Activated CD8-positive, alpha-beta memory T cell treated with anti-CD3 and anti-CD28 coated beads for 4 hours (primary cell): ENCODE data around the gene THBD.

Experiments
- DNase-seq, 2 donors: peaks; one replicate each; pipeline ENCODE4 v3.0.0-alpha.2; 2020; ENCODE audit warnings: low read depth in 2 of 2

THBD gene

GRCh38 chr20:23011008-23011721, 38.3 kb downstream of the THBD start:
- DNase-seq: no peak

GRCh38 chr20:23010096-23010495, 39.4 kb downstream of the THBD start:
- no peak for DNase-seq

- DNase-seq: no peak
These were observed 39.8 kb downstream of the THBD start for GRCh38 chr20:23009636-23010035.

GRCh38 chr20:23008667-23009066, 40.8 kb downstream of the THBD start:
- DNase-seq: no peak

DNA sequence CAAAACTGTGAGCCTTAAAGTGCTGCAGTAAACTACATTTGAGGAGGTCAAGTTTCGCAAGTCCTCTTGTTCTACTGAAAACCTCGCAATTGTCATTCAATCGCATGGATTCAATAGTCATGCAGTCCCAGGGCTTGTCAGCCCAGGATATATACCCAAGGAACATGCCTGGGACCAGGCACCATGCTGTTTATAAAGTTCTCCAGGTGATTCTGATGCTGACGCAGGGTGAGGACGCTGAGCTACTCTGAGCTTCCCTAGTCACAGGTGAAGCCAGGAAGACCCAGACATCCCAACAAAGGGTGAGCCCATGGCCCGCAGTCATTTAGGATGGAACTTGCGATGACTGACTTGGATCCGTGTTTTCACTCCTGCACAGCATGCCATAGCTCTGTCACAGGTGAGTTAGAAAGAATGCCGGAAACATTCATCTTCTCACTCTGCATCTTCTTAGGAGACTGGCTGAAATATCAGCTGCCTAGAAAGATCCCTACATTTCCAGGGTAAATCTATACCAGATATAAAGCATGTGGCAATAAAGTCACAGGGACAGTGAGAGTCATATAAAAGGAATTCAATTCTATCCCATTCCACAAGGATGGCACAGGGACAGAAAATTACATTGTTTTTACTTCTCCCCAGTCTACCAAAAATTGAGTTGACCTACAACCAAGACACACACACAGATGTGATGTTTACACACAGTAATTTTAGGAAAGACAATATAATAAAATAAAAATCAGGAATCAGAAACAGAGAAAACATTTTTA, 41.4 kb downstream of the THBD start:
- no peak for DNase-seq

- DNase-seq: no peak
These were observed 42.0 kb downstream of the THBD start for GRCh38 chr20:23007462-23007861.

GRCh38 chr20:23005776-23006175, 43.7 kb downstream of the THBD start:
- no peak for DNase-seq

- no peak for DNase-seq
These were observed 45.5 kb downstream of the THBD start for GRCh38 chr20:23003881-23004460.

- no peak for DNase-seq
These were observed 46.3 kb downstream of the THBD start for GRCh38 chr20:23003077-23003635.

GRCh38 chr20:23002276-23002675, 47.2 kb downstream of the THBD start:
- no peak for DNase-seq

DNA sequence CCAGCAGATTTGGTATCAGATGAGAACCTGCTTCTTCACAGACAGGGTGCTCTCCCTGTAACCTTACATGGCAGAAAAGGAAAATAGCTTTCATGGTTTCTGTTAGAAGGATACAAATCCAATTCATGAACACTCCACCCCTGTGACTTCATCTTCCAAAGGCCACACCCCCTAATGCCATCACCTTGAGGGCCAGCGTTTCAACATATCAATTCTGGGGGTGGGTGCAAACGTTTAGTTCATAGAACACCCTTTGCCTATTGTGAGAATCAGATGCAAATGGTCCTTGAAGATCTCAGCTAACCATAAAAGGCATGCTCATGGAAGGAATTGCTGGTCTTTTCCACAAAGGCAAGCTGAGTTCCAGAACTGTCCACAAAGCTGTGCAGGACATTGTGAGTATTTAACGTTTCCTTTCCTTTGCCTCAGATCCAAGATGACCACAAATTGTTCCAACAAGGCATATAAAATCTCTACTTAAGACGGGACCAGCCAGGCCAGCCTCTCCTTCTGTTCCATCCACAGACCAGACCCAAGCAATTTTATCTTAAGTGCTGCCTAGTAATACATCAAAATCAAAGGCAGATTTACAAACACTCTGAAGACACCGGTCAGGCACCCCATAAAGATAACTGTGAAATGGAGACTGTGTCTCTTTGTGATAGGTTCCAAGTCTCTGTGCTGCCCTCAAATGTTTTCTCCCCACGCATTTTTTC, 49.1 kb downstream of the THBD start:
- no peak for DNase-seq

DNA sequence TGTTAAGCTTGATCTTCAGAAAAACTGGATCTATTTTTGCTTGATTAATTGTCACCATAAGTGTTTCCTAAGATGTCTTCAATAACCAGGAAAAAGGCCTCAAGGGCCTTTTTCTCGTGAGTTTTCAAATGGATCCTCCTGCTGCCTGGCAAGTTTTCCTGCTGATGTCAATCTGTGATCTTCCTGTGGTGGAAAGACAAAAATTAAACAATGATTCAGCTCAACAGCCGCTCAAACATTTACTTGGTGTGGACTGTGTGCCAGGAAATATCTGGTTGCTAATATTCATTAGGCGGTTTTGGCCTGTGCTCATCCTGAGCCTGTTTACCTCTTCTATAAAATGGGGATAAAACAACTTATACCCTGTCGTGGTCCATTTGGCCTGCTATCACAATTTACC, 49.7 kb downstream of the THBD start:
- DNase-seq: no peak

GRCh38 chr20:22998476-22998875, 51.0 kb downstream of the THBD start:
- DNase-seq: no peak

DNA sequence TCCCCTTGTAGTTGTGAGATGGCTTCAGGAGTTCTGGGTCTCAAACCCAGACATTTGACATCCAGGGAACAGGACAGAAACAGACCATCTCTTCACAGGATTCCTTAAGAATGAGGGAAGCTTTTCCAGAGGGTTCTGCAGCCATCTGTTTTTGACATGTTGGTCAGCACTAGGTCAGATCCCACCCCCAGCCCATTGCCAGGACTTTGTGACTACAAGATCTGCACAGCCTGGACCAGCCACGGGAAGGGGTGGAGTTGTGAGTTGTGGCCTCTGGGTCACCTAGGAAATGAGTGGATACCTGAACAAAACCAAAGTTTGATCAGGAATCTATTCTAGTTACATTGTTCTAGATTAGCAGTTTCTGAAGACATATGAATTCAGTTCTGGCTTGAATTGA, 53.5 kb downstream of the THBD start:
- DNase-seq: no peak
